RCC 7860 (cell line): ENCODE results near the gene LTB.
A peak's percentile ranks its signal among the peaks of the same experiment; 100 is the strongest.

Experiments used
- DNase-seq: peaks from one replicate; pipeline ENCODE4 v3.0.0-alpha.2; 2015; ENCODE audit warnings: low spot score
- FAIRE-seq: peaks from 2 replicates; lab custom pipeline; 2012; peaks lifted over from hg19 to GRCh38; lab: Jason Lieb, UNC

The LTB gene, protein sequence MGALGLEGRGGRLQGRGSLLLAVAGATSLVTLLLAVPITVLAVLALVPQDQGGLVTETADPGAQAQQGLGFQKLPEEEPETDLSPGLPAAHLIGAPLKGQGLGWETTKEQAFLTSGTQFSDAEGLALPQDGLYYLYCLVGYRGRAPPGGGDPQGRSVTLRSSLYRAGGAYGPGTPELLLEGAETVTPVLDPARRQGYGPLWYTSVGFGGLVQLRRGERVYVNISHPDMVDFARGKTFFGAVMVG

DNA sequence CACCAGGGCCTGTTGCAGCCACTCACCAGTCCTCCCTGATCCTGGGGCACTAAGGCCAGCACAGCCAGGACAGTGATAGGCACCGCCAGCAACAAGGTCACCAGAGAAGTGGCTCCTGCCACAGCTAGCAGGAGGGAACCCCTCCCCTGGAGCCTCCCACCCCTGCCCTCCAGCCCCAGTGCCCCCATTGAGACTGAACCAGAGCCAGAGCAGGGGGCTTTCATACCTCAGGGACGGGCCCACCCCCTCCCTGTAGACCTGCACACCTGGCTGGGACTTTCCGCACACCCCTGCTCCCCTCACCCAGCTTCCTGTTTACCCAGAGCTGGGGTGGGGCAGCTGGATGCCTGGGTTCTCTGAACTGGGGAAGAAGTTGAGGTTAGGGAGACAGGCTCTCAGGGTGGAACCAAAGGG lies at the start of gene LTB:
Gene LTB, minus strand, starts transcription at position 195 of the 414 bp plus-strand sequence. Its CDS starts 7 bp downstream, at position 188.
- FAIRE-seq (no peak), DNase-seq (no peak)

DNA sequence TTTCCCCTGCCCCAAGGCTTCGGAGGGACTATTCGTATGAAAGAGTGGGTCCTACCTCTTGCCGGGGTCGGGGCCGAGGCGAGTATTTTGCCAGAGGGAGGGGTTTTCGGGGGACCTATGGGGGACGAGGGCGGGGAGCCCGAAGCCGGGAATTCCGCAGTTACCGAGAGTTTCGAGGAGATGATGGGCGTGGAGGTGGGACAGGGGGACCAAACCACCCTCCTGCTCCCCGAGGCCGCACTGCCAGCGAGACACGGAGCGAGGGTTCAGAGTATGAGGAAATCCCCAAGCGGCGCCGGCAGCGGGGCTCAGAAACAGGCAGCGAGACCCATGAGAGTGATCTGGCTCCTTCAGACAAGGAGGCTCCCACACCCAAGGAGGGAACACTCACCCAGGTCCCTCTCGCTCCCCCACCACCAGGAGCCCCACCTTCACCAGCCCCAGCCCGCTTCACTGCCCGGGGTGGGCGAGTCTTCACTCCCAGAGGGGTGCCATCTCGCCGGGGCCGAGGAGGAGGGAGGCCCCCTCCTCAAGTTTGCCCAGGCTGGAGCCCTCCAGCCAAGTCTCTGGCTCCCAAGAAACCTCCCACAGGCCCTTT lies 49.6 kb upstream of the LTB start:
- DNase-seq (no peak), FAIRE-seq (no peak)

DNA sequence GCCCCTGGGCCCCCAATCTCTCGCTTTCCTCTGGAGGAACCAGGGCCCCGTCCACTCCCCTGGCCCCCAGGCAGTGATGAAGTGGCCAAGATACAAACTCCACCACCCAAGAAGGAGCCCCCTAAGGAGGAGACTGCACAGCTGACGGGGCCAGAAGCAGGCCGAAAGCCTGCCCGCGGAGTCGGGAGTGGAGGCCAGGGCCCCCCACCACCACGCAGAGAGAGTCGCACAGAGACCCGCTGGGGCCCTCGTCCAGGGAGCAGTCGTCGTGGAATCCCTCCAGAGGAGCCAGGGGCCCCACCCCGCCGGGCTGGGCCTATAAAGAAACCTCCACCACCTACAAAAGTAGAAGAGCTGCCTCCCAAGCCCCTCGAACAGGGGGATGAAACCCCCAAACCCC lies 49.0 kb upstream of the LTB start:
- no peak for DNase-seq
- no peak for FAIRE-seq

DNA sequence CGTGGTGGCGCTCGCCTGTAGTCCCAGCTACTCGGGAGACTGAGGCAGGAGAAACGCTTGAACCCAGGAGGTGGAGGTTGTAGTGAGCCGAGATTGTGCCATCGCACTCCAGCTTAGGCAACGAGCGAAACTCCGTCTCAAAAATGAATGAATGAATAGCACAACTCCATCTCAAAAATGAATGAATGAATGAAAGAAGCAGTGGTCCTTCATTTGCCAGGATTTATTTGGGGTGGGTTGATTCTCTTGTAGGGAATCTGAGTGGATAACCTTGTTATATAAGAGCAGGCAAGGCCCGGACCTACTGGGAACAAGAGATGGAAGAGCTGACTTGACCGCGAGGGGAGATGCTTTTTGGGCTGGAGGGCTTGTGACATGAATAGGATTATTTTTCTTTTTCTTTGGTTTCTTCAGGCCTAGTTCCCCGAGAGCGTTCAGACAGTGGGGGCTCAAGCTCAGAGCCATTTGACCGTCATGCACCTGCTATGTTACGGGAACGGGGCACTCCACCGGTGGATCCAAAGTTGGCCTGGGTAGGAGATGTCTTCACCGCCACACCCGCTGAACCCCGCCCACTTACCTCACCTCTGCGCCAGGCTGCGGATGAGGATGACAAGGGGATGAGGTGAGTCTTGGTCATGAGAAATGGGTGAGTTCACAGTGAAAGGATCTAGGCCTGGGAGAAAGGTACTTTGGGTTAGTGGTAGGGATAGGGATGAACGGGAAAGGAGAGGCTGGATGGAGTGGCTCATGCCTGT lies 48.1 kb upstream of the LTB start:
- no peak for DNase-seq
- no peak for FAIRE-seq

DNA sequence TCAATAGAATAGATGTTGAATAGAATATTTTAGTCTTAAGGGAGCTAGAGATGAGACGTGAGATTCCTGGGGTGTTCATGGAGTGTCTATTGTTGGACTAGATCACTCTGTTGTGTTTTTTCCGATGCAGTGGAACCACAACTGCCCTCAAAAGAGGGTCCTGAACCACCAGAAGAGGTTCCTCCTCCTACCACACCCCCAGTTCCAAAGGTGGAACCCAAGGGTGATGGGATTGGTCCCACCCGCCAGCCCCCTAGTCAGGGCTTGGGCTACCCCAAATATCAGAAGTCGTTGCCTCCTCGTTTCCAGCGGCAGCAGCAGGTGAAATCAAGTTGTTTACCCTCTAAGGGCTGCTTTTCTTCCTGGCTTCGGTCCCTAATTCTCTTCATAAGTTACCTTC lies 46.8 kb upstream of the LTB start:
- FAIRE-seq = no peak
- no peak for DNase-seq

DNA sequence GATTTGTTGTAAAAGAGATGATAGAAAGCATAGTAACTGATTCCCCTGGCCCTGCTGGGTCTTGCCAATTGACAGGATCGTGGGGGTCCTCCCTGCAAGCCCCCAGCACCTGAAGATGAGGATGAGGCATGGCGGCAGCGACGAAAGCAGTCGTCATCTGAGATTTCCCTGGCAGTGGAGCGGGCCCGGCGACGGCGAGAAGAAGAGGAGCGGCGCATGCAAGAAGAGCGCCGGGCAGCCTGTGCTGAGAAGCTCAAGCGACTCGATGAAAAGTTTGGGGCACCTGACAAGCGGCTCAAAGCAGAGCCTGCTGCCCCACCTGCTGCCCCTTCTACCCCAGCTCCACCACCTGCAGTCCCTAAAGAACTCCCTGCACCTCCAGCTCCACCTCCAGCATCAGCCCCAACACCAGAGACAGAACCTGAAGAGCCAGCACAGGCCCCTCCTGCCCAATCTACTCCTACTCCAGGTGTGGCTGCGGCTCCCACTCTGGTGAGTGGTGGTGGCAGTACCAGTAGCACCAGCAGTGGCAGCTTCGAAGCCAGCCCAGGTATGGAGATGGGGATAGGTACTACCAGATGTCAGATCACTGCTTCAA lies 45.6 kb upstream of the LTB start:
- DNase-seq = no peak

DNA sequence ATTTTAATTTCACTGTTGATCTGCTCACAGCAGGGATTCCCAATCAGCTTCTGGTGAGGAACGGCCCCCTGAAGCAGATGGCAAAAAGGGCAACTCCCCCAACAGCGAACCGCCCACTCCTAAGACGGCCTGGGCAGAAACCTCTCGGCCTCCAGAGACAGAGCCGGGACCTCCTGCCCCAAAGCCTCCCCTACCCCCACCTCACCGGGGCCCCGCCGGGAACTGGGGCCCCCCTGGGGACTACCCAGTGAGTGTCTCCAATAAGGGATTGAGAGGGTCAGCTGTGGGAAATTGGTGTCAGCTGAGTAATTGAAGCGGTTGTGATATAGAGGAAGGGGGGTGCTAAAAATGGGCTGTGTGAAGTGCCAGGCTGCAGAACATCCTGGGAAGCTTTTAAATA lies 44.7 kb upstream of the LTB start:
- DNase-seq (no peak), FAIRE-seq (no peak)

More for the DNA sequence above, 45.6 kb upstream of the LTB start:
- FAIRE-seq = no peak

DNA sequence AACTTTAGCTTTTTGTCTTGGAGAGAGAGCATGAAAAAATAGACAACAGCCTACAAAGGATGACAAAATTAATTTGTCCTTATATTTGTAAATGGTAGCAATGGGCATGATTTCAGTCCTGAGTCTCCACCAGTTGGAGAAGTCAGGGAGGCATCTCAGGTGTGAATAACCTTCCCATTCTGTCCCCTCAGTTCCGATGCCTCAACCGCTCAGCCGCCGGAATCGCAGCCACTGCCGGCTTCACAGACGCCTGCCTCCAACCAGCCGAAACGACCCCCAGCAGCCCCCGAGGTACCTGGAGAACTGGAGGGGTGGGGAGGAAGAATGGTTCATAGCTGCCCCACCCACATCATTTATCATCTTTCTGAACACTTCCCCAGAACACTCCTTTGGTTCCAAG lies 41.8 kb upstream of the LTB start:
- FAIRE-seq (no peak), DNase-seq (no peak)

DNA sequence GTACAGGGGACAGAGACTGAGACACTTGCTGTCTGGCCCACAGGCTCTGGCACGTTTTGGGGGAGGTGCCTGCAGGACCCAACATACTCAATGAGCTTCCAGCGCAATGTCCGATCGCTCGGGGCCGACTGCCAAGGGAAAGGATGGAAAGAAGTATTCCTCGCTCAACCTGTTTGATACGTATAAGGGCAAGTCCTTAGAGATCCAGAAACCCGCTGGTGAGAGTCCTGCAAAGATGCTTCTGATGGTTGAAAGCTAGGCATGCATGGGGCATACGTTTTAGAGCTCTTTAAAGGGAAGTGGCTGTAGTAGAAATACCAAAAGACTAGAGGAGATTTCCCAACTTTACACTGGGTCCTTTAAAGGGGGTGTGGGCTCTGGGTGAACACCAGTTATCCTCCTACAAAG lies 40.5 kb upstream of the LTB start:
- DNase-seq = no peak
- no peak for FAIRE-seq

DNA sequence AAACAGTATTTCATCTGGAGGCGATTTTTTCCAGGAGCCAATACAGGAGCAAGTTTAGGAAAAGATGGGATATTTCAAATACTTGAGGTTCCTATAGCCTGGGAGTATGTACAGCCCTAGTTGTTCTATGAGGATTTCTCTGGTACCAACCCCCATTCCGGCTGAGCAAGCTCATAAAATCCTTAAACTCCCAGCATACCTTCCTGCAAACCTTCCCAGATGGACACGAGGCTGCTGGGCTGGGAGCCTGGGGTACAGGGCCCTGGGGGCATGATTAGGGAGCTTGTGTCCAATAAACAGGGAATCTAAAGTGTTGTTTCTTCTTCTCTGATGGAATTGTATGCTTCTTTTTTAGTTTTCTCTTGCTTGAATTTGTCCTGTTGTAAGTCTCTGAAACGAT lies 39.8 kb upstream of the LTB start:
- DNase-seq (no peak), FAIRE-seq (no peak)

DNA sequence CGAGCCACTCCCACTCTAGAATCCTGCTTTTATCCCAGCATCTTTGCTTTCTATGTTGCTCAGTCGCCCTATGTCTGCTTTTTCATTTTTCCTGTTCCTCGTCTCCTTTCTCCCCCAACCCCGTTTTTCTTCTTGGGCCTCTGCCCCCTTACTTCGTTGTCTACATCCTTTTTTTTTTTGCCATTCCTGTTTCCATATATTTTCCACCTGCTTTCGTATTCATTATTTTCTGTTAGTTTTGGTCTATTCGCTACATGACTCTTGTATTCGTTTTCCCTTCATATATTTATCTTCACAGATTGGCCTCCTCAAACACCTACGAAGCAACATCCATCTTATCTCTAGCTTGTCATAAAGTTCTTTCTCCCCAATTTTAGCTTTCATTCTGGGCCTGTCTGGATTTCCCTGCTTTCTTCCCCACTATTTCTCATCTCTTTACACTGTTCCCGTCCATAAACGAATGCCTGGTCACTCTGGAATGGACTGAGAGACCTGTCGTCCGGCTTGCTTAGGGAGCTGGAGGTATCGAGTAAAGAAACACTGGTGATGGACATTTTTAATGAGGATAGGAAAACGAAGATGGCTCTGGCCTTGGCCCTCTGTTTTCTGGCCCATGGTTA lies 39.2 kb upstream of the LTB start:
- DNase-seq (no peak), FAIRE-seq (no peak)

DNA sequence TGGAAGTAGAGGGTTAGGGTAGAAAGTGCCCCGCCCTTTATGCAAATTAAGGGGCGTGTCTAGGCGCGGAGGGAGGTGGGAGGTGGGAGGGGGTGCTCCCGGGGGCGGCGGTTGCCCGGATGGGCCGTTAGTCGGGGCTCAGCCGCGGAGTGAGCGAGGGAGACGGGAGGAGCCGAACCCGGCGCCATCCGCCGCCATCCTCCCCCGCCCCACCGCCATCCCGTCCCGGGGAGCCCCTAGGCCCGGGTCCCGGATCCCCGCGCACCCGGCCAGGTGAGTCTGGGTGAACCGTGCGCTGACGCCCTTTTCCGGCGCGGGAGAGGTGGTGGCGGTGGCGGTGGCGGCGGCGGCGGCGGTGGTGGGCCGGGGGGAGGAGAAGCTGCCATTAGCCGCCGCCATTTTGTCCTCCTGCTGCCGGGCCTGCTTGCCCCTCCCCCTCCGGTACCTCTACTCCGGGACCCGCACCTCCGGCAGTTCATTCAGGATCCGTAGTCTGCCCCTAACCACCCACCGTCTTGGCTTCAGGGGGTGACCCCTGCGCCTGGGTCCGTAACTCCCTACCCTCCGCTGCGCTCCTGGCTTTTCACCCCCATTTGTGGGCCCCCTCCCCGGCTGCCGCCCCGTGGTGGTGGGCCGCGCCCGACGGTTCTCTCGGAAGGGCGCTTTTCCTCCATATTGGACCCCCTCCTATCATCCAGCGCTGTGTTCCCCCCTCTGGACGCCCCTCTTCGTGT lies 38.5 kb upstream of the LTB start, which contains the start of gene PRRC2A:
Gene PRRC2A, plus strand, starts transcription at position 130 of the 734 bp plus-strand sequence. CDS start 2,075 bp downstream, outside the sequence.
- DNase-seq (peak; percentile 42), FAIRE-seq (no peak)

DNA sequence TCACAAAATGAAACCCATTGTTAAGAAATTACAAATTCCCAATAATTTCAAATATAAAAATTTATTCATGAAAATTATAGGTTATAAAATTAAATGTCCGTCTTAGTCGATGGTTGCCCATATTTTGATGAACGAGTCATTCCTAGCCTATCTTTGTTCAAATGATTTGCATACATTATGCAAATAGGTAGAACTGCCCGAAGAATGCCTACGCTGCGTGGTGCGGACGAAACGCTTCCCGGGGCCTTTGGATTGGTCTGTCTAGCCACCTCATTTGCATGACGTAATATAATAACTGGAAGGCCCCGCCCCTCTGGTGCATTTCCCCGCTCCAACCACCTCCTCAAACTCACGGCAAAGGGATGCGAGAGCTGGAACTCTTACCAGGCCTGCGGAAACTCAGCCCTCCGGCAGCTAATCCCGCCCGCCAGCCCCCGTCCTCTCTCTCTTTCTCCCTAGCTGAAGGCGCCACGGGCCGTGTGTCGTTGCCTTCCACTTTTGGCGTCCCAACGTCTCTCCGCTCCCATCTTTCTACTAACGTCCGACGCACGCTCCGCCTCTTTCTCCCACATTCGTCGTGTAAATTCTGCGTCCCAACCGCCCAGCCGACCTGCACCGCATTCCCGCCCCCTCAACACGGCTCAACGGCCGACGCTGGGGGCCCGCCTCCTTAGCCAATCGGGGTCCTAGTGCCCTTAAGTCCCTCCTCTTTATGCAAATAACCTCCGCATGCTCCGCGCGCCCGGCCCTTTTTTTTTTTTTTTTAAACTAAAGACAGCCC lies 37.8 kb upstream of the LTB start:
- FAIRE-seq (peak; percentile 89), DNase-seq (peak; percentile 97)

DNA sequence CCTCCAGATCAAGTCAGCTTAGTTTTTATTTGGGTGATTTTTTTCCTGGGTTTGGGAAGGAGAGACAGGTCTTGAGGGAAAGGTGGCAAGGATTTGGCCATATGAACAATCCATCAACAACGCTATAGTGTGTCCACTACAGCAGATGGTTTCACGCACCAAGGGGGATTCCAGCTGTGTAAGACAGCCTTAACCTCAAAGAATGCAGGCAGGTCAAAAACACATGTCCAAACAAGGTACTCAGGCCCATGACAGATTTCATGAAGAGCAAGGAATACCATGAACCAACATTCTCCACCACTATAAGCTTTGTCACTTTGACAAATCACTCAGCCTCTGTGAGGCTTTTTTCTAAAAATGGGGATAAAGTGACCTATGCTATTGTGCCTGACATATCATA lies 34.8 kb upstream of the LTB start:
- no peak for FAIRE-seq
- DNase-seq = no peak

DNA sequence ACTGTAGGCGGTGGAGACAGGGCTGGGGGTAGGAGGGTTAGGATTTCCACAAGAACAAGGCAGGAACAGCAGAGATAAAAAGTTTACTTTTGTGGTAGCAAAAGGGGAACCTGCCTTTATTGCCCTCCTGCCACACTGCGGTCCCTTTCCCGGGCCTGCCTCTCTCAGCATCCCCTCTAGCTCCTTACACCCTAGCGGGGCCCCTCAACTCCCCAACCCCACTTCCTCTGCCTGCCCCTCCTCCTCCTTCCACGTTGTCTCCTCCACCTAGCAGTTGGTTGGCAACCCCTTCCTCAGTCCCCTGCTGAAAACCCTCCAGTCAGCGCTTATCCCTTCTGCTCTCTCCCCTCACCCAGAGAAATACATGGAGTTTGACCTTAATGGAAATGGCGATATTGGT lies 33.5 kb upstream of the LTB start:
- FAIRE-seq (no peak), DNase-seq (no peak)

DNA sequence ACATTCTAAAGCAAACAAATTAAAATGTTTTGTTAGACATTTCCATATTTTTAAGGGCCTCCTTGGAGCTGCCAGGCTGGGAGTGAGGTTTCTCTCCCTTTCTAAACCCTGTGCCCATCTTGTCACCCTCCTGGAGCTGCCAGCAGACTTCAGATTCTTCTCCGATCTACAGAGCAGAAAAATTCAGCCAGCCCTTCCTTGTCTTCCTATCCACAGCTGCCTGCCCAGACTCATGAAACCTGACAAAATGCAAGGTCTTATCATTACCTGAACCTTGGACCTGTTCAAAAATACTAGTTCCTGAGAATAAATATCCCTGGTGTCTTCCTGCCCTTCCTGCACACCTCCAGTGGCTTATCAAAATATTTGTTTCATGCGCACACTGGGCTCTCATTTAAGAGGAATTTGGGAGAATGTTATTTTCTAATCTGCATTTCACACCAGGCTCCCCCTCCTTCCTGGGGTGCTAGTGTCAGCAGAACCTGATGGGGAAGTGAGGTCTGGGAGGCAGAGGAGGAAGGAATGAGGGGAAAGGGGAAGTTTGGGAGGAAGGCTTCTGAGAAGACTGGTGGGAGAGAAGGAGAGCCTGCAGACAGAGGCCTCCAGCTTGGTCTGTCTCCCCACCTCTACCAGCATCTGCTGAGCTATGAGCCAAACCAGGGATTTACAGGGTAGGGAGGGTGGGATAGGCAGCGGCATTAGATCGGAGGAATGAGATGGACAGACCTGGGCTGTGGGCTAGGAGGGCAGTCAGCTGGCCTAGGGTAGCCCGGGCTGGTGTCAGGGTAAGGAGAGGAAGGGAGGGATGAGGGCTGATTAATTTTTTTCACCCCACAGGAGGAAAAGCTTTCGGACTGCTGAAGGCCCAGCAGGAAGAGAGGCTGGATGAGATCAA lies 32.7 kb upstream of the LTB start, which contains the start of gene AIF1:
Gene AIF1, plus strand, starts transcription at position 551 of the 895 bp plus-strand sequence. Its CDS starts 96 bp downstream, at position 647.
- no peak for DNase-seq
- no peak for FAIRE-seq

DNA sequence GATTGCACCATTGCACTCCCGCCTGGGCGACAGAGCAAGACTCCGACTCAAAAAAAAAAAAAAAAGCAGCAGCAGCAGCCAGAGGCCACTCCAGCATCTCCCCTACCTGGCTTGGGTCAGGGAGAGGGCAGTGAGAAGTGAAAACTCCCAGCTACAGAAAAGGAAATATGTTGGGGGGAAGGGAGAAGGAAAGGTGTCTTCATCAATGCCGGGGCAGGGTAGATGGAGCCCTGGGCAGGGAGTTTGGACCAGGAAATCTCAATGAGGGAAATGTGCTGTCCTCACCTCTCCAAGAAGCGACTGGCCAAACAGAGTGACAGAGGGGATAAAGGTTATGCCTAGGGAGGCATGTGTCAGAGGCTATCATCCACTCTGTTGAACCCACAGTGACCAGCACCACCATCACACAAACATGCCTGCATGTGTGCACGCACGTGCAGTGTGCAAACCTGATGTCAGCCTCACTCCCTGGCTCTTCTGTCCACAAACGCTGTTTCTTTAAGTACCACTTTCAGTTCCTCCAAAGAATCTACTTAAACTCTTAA lies 31.9 kb upstream of the LTB start:
- DNase-seq (no peak), FAIRE-seq (no peak)

DNA sequence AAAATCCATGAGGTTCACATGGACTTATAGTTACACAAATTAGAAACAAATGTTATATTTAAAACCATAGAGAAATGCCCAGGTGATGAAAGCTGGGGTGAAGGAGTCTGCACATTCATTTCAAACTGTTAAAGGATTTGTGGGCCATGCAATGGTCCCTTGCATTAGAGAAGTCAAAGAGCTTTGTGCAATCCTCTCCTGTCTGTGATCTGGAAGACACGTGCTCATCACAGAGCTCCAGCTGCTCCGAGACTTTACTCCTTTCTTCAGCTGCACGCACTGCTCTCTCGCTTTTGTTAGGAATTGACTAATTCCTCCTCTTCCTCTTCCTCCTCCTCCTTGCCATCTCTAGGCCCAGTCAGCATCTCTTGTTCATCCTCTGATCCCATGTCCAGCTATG lies 28.7 kb upstream of the LTB start:
- FAIRE-seq (no peak), DNase-seq (no peak)
